ENCODE measurements around the gene ARSK.

- TF ChIP-seq CTCF (IDR thresholded peaks at IDR 0.05) (peak in 1 of 6 experiments; percentile 7), POLR2A (IDR thresholded peaks at IDR 0.05) (no peak)
These were observed 65.3 kb downstream of the ARSK start, which contains the start of gene GPR150 for GRCh38 chr5:95620030-95620869.
